Choroid plexus epithelial cell (primary cell): ENCODE data around the gene SNAPC4.

Experiments
- DNase-seq: peaks from one replicate; pipeline ENCODE4 v3.0.0-alpha.2; 2010; ENCODE audit warnings: low read depth
- H3K4me3 ChIP-seq: 2 replicates; pipeline ENCODE4 v1.5.1; 2011; ENCODE audit warnings: low read depth, mild to moderate bottlenecking, control low read depth, low read length, moderate library complexity
- TF ChIP-seq, protein P1 (sequence below): conservative IDR thresholded peaks from 2 replicates; pipeline ENCODE4 v1.5.1; 2011; ENCODE audit warnings: low read depth, mild to moderate bottlenecking, control low read depth, inconsistent platforms, low read length, moderate library complexity

The SNAPC4 gene

DNA sequence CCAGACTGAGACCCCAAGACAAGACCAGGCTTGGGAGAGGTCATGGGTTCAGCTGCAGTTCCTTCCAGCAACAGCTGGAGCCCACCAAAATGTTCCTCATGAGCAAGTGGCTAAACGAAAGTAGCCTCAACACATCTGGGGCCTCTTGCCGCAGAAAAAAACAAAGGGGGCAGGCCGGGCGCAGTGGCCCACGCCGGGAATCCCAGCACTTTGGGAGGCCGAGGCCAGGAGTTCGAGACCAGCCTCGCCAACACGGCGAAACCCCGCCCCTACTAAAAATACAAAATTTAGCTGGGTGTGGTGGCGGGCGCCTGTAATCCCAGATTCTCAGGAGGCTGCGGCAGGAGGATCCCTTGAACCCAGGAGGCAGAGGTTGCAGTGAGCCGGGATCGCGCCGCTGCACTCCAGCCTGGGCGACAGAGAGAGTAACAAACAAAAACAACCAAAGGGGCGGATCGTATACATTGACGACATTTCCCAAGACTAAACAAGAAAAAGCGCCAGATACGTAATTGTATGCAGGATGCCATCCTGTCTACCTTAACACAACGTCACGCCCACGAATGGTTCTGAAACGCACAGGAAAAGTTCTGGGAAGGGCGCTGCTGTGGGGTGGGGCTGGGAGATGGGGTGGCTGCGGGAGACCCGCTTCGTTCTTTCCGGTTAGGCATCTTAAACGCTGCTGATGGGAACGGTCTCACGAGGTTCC is 38.0 kb upstream of the SNAPC4 start:
- TF ChIP-seq, protein P1, sequence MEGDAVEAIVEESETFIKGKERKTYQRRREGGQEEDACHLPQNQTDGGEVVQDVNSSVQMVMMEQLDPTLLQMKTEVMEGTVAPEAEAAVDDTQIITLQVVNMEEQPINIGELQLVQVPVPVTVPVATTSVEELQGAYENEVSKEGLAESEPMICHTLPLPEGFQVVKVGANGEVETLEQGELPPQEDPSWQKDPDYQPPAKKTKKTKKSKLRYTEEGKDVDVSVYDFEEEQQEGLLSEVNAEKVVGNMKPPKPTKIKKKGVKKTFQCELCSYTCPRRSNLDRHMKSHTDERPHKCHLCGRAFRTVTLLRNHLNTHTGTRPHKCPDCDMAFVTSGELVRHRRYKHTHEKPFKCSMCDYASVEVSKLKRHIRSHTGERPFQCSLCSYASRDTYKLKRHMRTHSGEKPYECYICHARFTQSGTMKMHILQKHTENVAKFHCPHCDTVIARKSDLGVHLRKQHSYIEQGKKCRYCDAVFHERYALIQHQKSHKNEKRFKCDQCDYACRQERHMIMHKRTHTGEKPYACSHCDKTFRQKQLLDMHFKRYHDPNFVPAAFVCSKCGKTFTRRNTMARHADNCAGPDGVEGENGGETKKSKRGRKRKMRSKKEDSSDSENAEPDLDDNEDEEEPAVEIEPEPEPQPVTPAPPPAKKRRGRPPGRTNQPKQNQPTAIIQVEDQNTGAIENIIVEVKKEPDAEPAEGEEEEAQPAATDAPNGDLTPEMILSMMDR, result no peak
- H3K4me3 ChIP-seq, result peak overlapping the region; percentile 81
- no peak for DNase-seq

DNA sequence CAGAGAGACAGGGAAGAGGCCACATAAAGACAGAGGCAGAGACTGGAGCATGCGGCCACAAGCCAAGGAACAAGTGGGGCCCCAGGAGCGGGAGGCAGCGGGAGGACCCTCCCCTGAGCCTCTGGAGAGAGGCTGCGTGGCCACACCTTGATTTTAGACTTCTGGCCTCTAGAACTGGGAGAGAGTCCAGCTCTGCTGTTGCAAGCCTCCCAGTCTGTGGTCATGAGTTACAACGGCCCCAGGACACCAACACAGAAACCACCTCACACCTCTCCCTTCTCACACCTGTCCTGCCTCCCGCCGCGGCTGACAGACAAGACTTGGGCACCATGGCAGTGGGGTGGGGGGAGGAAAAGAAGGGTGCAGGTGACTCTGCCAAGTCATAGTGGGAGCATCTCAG is 37.5 kb upstream of the SNAPC4 start:
- TF ChIP-seq, protein P1, result no peak
- peak; percentile 64 for DNase-seq
- peak overlapping the region; percentile 81 for H3K4me3 ChIP-seq

DNA sequence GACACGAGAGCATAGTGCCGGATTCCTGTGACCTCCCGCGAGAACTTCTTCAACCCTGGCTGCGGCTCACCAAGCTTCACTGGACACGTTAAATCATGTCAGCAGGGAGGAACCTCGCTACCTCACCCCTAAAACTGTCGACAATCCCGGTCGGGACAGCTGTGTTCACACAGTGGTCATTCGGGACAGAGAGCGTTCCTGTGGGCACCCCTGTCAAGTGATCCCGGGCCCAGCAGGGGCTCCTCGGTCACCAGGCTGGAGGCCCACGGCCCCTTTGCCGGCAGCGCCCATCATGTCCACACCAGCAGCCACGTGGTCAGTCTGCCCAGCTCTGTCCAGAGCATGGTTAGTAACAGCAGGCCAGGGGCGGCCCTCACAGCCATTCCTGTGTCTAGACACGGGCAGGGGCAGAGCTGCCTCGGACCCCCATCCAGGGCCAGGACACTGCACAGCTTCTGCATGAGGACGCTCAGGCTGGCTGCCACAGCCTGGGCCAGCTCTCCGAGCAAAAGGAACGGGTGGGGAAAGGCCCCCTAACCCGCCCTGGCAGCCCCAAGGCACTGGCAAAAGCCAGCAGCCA is 36.2 kb upstream of the SNAPC4 start:
- DNase-seq, result no peak
- H3K4me3 ChIP-seq, result no peak overlapping the region
- TF ChIP-seq, protein P1, result no peak

DNA sequence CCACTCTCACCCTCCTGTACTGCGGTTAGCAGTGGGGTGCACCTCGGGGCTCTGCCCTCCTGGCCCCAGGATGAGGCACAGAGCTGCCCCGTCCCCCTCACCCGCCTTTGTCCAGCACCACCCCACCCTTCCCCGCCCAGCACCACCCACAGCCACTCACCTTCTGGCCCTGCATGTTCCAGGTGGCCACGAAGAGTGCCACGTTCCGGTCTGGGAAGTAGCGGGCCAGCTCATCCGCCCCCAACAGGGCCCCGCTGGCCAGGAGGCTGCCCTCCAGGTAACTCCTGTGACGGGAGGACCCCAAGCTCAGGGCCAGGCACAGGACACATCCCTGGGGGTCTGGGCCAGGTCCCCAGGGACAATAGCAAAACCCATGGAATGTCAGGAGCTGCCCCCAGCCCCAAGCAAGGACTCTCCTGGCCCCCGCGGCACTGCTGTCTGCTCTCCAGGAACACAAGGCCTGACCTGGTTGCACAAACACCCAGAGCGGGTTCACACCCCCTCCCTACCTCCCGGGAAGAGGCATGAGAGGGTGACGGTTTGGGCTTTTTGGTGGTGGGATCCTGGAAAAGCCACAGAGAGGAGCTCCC is 34.7 kb upstream of the SNAPC4 start:
- DNase-seq, result no peak
- H3K4me3 ChIP-seq, result no peak overlapping the region

DNA sequence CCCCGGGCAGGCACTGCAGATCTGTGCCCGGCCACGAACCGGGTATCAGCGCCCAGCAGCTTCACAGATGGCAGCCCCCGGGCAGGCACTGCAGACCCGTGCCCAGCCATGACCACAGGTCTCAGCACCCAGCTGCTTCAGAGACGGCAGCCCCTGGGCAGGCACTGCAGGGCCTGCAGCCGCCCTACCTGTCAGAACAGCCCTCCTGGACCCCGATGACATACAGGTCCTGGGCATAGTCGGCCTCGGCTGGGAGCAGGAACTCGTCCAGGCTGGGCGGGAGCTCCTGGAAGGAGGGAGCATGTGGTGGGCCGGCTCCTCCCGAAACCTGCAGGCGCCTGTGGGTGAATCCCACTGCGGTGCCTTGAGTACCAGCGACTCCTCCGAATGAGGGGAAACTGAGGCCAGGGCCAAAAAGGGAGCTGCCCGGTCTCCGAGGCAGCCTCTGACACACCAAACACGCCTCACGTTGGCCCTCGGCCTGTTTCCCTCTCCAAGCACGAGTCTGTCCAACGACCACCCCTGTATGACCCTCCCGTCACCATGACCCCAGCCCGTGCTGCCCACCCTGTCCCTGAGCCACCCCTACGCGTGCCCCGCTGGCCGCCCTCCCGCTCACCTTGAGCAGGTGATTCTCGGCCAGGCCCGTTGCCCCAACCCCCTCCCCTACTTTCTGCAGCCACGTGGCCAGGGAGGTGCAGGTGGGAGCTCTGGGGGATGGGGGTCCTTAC is 34.0 kb upstream of the SNAPC4 start:
- no peak for DNase-seq
- H3K4me3 ChIP-seq, result no peak overlapping the region
- TF ChIP-seq, protein P1, result no peak

More for the DNA sequence above, 34.7 kb upstream of the SNAPC4 start:
- TF ChIP-seq, protein P1, result no peak

DNA sequence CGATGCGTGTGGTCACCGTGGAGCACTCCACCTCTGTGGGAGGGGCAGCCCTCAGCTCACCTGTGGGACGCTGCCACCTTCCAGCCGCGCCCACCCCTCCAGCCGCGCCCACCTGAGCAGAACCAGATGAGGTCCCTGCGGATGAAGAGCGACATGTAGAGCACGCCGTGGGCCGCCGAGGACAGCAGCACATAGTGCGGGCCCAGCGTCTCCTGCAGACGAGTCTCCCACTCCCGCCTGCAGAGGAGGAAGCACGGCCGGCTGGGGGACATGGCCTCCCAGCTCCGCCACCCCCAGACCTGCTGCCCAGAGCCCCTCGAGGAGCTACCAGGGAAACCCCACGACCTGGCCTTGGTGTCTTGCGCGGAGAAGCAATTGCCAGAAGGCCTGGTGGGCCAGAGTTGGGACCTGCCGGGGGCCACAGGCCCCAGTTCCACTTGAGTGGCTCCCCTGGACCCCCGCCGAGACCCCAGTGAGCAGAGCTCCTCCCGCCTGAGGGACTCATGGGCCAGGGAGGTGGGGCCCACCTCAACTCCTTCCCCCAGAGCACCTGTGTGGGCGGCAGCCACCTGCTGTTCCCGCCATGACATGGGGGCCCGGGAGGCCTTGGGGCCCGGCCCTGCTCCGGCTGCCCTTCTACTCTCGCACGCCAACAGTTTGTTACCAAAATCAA is 33.2 kb upstream of the SNAPC4 start:
- H3K4me3 ChIP-seq, result no peak overlapping the region
- TF ChIP-seq, protein P1, result no peak
- no peak for DNase-seq
